HG03521 (cell line): Measurements from ENCODE around the gene ADGRL3.
"Not testable (repeated sequence)": the region's sequence is repeated elsewhere in the genome, so short reads cannot be mapped to it uniquely, and the experiment has no call there.

ENCODE experiments used
- ATAC-seq: cut with Tn5 transposase; IDR thresholded peaks from one replicate; pipeline ENCODE4 v1.9.1; 2021; ENCODE audit warnings: mild to moderate bottlenecking, moderate library complexity; ENCODE audit not compliant: unreplicated experiment

ADGRL3 gene

GRCh38 chr4:61852105-61852504 lies 652.0 kb downstream of the ADGRL3 start:
- ATAC-seq, result not testable (repeated sequence)

GRCh38 chr4:61853041-61853440 lies 652.9 kb downstream of the ADGRL3 start:
- ATAC-seq, result no peak

GRCh38 chr4:61860376-61860775 lies 660.2 kb downstream of the ADGRL3 start:
- no peak for ATAC-seq

GRCh38 chr4:61864286-61864685 lies 664.2 kb downstream of the ADGRL3 start:
- ATAC-seq, result no peak

- no peak for ATAC-seq
These were observed 666.4 kb downstream of the ADGRL3 start for GRCh38 chr4:61866378-61867030.

DNA sequence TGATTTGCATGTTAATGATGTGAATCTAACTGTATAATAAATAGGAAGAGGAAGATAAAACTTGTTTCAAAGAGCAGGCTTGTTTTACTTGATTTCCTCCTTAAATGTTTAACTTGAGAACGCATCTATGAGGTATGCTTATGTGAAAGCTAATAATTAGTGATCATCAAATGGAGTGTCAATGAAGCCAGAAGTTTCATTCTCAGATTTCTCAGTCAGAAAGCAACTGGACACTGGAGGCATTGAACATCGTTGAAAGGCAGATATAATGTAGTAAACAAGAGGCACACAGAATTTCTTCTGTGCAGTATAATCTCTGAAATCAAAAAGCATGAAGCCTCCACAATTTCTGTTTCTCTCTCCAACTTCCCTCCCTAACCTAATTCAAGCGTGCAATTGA lies 672.9 kb downstream of the ADGRL3 start:
- no peak for ATAC-seq

DNA sequence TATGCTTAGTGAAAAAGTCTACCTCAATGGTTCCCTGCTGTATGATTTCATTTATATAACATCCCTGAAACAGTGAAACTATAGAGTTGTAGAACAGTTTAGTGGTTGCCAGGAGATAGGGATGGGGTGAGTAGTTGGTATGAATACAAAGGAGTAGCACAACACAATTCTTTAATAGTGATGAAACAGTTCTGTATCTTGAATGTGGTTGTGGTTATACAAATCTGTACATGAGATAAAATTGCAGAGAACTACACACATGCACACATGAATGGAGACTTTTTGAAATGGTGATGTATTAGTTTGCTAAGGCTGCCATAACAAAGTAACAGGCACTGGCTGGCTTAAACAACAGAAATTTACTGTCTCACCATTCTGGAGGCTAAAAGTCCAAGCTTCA lies 677.1 kb downstream of the ADGRL3 start:
- no peak for ATAC-seq

- no peak for ATAC-seq
These were observed 677.8 kb downstream of the ADGRL3 start for GRCh38 chr4:61877893-61878292.

DNA sequence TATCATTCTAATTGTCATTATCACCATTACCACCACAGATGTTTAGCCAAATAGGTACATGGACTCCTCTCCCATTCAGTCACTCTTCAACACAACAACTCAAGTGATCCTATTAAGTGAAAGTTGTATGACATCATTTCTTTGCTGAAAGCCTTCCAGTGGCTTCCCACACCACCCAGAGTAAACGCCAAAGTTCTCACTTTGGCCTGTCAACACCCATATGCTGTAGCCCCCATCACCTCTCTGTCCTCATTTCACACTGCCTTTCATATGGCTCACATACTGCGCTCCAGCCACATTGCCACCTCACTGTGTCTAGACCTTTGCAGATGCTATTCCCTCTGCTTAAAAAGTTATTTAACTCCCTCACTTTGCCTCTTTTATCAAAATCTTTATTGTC lies 682.3 kb downstream of the ADGRL3 start:
- no peak for ATAC-seq

DNA sequence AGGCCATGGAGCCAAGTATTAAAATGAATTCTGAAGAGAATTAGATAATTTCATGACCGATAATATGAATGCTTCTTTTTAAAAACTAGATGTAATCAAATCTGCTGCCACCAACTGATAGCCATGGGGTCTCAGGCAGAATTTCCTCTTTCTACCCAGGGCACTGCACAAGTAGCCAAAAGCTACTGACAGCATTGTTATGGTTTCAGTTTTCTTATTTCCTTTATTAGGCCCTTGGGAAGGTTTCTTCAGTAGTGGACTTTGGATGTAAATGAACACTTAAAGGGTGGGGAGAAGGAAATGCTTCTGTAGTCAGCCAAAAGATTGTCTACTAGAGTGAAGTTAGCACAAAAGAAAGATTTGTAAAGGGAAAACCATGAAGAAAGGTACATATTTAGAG lies 686.0 kb downstream of the ADGRL3 start:
- no peak for ATAC-seq

DNA sequence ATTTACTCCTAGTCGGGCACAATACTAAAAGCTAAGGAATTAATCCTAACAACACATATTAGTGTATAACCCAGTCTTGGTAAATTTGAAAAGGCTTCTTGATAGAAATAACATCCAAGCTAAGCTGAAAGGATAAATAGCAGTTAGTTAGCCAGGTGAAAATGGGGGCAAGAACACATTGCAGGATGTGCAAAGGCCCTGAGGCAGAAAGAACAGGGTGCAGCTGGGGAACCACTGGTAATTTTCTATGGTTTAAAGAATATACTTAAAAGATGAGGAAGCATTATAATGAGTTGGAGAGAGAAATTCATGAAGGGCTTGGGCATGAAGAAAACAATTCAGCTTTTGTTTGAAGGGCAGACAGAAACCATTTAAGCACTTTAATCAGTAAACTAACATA lies 689.0 kb downstream of the ADGRL3 start:
- no peak for ATAC-seq

DNA sequence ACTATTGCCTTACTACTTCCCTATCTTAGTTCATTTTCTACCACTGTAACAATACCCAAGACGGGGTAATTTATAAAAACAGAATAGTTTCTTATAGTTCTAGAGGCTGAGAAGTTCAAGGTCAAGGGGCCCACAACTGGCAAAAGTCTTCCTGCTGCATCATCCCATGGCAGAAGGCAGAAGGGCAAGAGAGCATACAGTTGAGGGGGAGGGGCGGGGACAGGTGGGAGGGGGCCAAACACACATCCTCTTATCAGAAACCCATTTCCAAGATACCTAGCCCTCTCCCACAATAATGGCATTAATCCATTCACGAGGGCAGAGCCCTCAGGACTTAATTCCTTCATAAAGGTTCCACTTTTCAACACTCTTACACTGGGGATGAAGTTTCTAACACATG lies 690.2 kb downstream of the ADGRL3 start:
- no peak for ATAC-seq

DNA sequence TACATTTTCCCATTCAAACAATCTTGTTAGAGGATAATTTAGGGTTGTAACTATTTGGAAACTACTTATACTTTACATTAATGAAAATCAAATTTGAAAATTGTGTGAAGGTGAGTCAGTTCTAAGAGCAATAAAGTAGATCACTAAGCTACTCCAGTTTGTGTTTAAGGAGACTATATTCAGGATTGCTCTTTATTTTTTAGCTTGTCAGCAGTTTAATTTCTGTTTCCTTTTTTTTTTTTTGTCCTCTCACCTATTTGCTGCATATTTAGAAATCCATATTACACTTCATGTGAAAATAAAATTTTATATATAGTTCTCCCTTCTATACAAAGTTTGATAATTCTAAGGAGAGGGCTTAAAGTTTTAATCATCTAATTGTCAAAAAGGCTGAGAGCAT lies 691.8 kb downstream of the ADGRL3 start:
- ATAC-seq, result no peak

GRCh38 chr4:61896634-61897033 lies 696.5 kb downstream of the ADGRL3 start:
- ATAC-seq, result no peak

DNA sequence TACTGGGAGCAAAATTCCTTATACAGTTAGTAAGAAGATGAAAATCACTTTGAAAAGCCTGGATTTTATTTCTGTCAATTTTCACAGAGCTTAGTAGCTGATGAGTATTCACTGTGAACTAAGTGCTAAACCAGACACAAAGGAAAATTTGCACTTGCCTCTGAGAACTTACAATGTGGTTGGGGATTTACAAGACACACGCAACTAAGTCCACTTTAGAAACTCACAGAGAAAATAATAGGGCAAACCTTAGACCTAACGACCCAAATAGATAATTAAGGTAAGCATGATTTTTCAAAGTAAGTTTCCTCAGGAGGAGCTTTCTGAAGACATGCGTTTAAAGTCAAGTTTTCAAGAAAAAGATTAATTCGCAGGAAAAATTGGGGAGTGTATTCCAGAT lies 708.9 kb downstream of the ADGRL3 start:
- ATAC-seq, result no peak

DNA sequence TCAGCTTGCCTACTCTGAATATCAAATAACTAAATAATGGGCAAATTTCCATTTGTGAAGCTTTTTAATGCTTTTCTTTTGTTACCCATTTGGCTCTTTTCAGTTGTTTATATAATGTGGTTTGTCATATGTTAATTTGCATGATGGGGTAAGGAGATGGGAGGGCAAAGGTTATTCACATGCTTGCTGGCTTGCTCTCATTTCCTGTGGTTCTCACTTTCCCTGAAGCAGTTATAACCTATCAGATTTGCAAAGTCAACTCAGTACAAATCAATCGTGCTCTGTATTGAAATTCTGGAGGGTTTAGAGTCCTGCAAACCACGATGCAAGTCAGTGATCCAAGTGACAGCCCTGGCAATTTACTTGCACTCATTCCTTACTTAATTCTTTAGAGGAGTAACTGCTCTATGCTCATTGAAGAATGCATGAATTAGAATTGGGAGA lies 711.2 kb downstream of the ADGRL3 start:
- ATAC-seq, result no peak

DNA sequence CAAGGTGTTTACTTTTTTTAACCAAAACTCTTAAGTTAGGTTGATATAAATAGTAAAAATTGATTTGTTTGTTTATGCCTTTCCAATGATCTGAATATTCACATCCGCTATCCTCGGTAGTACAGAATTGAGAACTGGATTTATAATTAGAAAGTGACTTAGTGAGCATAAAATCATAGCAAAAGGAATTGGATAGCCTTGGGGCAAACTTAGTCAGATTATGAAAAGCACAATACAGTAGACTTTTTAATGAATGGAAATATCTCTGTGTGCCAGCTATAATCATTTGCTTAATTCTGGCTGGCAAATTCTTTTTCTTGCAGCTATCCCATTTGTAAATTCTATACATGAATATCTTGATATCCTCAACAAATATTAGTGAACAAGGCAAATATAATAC lies 713.5 kb downstream of the ADGRL3 start:
- ATAC-seq, result no peak

DNA sequence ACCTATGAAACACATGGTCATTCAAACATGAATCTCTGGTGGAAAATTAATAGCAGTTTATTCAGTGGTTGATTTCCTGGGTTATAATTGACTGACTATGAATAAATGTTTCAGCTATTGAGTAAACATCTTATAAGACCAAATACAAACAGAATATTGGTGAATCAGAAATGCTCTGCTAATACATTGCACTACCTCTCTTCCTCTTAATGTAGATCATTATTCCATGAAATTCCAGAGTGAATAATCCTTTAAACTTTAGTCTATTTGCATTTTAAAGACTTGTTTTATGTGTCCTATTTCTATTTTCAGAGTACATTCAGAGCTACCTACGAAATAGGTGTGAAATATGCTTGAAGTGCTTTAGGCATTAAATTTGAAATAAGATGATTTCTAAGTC lies 715.4 kb downstream of the ADGRL3 start:
- no peak for ATAC-seq

GRCh38 chr4:61918507-61918906 lies 718.4 kb downstream of the ADGRL3 start:
- no peak for ATAC-seq

- ATAC-seq, result no peak
These were observed 718.9 kb downstream of the ADGRL3 start for GRCh38 chr4:61918987-61919386.

DNA sequence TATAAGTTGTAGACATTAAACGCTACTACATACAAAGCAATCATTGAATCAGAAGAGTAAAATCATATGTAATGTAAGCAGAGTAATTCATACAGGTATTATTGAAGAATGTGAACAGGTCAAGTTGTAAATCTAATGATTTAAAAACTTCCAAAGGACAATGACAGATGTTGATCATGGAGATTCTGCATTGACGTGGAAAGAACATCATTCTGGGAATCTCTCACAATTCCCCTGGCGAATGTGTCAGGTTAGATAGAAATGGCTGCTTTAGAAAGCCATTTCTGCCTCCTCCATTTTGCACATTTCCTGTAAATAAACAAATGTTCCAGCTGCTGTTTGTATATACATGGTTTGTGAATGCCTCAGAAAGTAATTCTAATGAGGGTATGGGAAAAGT lies 719.4 kb downstream of the ADGRL3 start:
- ATAC-seq, result no peak

DNA sequence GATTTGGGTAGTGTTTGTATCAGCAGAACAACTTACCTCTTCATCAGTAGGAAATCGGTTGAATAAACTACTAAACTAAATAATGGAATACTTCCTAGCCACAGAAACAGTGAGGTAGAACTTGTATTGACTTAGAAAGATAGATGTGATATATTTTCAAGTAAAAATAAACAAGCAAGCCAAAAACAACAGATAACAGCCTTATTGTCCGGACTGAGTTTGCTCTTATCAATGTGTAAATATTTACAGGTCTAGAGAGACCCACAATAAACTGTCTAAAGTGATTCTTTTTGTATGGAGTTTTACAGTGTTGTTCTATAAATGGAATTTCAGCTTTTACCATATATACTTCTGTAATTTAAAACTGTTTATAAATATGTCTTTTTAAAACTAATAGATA lies 721.8 kb downstream of the ADGRL3 start:
- ATAC-seq, result no peak

DNA sequence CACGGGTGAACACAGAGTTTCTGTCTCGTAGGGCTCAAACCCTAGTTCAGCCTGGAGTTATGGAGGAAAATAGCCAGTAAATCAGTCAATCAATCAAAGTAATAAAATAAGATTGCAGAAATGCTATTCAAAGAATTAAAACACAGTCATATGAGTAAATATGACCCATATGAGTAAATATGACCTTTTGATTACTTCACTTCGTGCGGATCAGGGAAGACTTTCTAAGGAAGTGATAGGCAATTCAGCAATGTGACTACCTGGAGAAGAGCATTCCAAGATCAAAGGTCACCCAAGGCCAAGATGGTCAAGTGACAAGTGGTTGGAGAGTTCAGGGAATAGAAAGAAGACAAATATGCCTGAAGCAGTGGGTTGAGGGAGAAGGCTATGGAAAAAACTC lies 722.6 kb downstream of the ADGRL3 start:
- no peak for ATAC-seq
